Right hindlimb (tissue), 1 donor: ENCODE measurements around the gene ETV3.
A peak's percentile ranks its signal among the peaks of the same experiment; 100 is the strongest.
"Not testable (repeated sequence)": the region's sequence is repeated elsewhere in the genome, so short reads cannot be mapped to it uniquely, and the experiment has no call there.

Experiments used
- DNase-seq: peaks from one replicate; pipeline ENCODE4 v3.0.0-alpha.2; 2018

Gene ETV3

DNA sequence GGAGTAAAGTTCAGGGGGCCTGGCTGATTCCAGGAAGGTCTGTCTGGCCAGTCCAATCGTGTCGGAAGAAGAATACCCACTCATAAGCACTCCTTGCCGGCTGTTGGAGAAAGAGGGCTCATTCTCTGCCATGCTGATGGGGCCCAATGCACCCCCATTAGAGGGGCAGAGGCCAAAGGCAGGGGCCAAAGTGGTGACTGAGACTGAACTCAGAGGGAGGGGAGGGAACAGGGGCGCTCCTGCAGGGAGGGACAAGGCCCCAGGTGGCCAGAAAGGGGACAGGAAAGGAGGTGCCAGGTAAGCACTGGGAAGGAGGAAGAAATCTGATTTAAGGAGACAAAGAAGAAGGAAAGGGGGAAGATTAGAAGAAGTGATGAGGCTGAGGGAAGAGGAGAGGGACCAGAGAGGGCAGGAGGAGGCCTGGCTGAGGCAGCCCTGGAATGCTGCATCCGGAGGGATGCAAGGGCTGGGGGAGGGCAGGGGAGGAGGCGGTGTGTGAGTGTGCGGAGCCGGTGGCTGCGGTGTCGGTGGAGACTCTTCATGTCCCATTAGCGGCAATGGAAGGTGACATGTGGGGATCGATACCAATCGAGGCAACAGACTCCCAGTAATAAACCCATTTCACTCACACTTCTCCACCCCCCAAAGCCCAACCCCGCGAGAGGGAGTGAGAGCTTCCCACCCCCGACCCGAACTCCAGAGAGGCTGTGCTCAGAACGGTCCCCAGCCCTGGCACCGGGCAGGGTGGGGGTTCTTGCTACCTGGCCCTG lies 26.6 kb downstream of the ETV3 start:
- DNase-seq = no peak

DNA sequence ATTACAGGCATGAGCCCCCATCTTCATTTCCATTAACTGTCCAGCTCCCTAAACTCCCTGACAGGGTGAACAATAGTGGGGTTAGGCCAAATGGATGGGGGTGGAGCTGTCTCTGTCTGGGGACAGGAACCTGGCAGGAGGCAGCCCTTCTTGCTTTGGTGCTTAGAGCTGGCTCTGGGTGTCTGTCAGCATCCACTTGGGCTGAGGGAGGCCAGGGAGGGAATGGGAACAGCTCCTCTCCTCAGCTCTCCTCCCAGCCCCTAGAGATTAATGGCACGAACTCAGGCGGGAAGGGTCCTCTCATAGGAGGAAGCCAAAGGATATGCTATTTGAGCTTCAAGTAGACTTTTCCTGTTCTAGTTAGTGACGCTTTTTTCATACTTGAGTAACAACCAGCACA lies 27.5 kb downstream of the ETV3 start:
- no peak for DNase-seq

DNA sequence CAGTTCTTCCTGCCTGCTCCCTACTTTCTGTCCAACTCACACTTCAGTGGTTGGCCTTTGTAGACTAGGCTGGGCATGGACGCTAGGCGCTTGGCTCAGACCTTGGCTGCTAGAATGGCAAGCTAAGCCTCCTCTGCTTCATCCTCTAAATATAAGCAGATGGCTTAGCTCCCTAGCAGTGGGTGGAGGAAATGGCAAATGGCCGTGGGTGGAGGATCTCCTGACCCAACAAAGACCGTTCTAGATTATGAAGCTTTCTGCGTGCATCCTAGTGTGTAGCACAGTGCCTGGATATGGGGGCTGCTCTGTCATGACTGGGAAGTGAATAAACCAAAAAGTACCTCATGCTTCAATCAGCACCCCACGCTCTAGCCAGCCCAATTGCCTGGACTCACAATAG lies 28.2 kb downstream of the ETV3 start:
- no peak for DNase-seq

DNA sequence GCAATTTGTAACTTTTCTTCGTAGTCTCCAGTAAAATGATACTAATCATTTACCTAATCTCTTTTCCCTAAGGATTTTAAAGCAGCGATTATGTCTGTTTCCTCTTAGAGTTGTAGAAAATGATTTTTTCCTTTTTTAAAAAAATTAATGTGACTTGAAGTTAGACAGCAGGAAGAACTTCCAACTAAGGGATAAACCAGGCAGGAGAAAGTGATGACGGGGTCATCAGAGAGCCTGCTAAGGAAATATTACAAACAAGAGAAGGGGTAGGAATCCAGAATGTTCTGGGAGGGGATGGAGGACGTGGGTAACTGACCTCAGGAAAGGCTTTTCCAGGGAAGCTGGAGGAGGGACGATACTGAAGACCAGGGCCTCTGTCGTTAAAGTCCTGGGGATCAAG lies 29.7 kb downstream of the ETV3 start:
- no peak for DNase-seq

- no peak for DNase-seq
Observed at GRCh38 chr1:157107702-157108101, 30.5 kb downstream of the ETV3 start.

DNA sequence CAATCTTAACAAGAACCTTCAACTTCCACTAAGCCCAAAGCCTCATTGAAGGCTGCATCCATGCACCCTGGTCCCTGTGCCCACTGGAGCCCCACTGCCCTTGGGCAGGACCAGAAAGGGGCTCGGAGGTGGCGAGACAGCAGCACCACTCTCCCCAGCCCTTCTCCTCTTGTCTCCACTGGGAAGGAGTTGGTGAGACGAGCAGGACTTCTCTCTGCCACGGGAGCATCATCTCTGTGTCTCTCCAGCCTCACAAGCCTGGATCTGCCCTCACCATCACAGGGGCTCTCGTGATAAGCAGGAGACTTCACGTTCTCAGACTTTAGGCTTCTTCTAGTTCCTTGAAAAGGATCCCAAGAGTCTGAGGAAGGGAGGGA lies 31.4 kb downstream of the ETV3 start:
- DNase-seq = no peak

DNA sequence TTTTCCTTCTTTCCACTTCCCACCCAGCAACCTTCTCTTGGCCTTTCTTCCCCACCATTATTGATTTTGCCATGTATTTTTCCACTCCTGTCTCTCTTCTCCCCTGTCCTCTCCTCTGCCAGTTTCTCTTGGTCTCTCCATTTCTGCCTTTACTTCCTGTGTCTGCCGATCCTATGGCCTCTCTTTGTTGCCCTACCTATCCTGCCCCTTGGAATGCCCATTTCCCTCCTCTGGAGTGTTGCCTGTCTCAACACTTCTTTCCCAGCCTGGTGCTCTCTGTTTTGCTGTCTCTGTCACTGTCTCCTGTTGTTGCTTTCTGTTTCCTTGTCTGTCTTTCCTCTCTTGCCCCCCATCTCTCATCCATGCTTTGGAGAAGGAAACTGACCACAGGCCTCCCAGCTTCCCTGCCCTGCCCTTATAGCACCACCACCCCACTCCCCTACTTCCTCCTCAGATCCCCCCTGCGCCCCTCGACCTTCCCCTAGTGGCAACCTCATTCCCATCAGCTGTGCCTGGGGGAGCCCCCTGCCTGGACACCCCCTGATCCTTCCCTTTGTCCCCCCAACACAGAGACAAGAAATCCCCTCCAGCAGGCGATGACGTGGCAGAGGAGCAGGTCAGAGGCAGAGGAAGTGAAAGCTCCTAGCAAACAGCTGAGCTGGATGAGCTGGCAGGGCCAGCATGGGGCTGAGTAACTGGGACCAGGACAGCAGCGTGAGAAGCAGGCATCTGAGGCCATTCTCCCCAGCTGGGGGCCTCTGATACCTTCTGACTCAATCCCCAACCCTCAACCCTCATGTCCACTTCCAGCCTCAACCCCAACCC lies 32.0 kb downstream of the ETV3 start:
- DNase-seq = no peak

- no peak for DNase-seq
Observed at GRCh38 chr1:157105298-157105987, 32.8 kb downstream of the ETV3 start.

DNA sequence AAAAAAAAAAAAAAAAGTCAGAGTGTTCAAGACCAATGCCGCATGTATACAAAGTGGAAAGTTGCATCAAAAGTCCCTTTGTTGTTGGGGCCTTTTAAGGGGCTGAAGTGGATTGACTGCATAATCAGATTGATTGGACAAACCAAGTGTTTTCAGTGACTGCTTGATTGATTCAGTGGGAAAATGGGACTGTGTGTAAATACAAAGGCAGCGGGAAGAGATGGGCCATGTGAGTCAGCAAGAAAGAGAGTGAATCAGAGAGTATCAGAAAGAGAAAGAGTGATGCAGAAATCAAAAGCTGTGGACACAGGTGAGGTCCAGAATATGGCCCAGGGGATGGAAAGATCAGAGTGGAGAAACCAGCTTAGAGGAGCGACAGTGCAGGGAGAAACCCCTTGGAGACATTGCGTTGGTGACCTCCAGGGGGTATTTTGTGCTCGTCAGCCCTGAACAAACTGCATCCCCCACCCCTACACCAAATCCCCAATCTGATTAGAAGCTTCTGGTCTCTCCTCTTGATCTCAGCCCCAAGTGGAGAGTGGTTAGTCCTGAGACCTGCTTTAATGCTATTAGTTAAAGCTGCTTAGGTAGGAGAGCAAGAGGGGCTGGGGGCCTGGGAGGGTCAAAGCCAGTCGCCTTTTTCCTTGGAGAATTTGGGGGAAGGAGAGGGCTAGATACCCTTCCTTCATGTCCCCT lies 33.4 kb downstream of the ETV3 start:
- no peak for DNase-seq

GRCh38 chr1:157103268-157103667 lies 34.9 kb downstream of the ETV3 start:
- no peak for DNase-seq

GRCh38 chr1:157101149-157101548 lies 37.0 kb downstream of the ETV3 start:
- DNase-seq = no peak

GRCh38 chr1:157099633-157100009 lies 38.6 kb downstream of the ETV3 start, which contains the start of gene ETV3L:
Gene ETV3L, minus strand, starts transcription at chr1:157099808. Its CDS starts 285 bp downstream, at chr1:157099523.
- no peak for DNase-seq

GRCh38 chr1:157098987-157099632 lies 39.1 kb downstream of the ETV3 start:
- DNase-seq = not testable (repeated sequence)

- DNase-seq = no peak
Observed at GRCh38 chr1:157098519-157098918, 39.7 kb downstream of the ETV3 start.

GRCh38 chr1:157097692-157098091 lies 40.5 kb downstream of the ETV3 start:
- DNase-seq = no peak

DNA sequence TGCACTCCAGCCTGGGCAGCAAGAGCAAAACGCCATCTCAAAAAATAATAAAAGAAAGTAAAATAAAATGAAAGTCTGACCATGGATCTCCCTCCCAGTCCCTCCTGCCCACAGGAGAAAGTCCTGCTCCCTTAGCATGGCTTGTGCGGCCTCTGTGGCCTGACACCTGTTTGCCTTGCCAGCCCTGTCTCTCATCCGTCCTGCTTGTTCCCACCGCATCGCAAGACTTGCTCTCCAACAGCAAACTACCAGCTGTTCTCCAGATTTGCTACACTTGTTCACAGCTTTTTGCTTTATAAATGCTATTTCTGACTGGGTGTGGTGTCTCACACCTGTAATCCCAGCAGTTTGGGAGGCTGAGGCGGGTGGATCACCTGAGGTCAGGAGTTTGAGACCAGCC lies 41.3 kb downstream of the ETV3 start:
- DNase-seq = no peak

GRCh38 chr1:157095551-157095950 lies 42.6 kb downstream of the ETV3 start:
- DNase-seq = no peak

DNA sequence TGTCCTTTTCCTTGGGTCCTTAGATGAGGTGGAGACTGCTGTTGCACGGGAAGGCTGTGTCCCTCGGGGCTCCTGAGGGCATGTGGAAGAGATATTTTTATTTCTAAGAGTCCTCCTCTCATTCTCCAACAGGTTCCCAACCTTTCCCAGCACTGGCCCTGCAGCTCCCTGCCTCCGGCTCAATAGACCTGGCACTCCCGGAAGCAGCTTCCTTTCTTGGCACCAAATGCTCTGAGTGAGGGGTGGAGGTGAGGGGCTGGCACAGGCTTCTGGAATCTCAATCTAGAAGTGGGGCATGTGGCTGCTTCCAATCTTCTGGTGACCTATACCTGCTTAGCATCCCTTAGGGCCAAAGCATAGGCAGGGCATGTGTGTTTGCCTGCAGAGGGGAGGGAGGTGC lies 43.1 kb downstream of the ETV3 start:
- no peak for DNase-seq

- DNase-seq = peak; percentile 59
Observed at GRCh38 chr1:157092831-157093230, 45.4 kb downstream of the ETV3 start.

- DNase-seq = no peak
Observed at GRCh38 chr1:157091668-157092273, 46.4 kb downstream of the ETV3 start.

DNA sequence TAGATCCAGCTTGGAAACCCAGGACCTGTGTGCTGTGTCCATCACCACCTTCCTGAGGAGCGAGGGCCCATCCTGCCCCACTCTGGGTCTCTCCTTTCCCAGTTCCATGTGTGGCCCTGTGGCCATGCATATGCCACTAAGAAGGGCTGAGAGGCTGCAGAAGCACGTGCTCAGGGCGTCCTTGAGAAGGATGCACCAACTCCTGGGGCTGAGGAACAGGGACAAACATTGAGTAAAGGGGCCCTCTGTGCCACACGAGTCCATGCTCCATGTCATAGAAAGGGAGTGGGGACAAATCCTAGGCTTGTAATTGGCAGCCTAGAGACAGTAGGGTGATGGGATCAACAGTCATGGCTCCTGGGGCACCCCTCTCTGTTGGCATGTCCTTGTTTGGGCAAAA lies 47.0 kb downstream of the ETV3 start:
- no peak for DNase-seq

GRCh38 chr1:157090771-157091170 lies 47.4 kb downstream of the ETV3 start:
- no peak for DNase-seq
